K562 (cell line): ENCODE results near the gene PSMG3. TPM values are rescaled to one million over a fixed set of nuclear protein-coding genes. Genes with fewer than 3 reads are reported as not detected.

Source experiments
- CHCHD3 ChIP-seq: fragments of 250-450 bp; sonication (Bioruptor Pico); IDR thresholded peaks from 2 replicates; pipeline ENCODE4 v2.1.2; 2022; ENCODE audit warnings: mild to moderate bottlenecking
- CUX1 ChIP-seq: fragments of 200-800 bp; sonication (Bioruptor generic); IDR thresholded peaks from 2 replicates; pipeline ENCODE4 v1.6.1; 2016; ENCODE audit warnings: missing genetic modification characterization, missing compliant biosample characterization
- GTF2E2 ChIP-seq: fragments of 200-800 bp; sonication (Bioruptor generic); IDR thresholded peaks from 2 replicates; pipeline ENCODE4 v1.6.1; 2016; ENCODE audit warnings: missing genetic modification characterization, missing compliant biosample characterization
- HNRNPK ChIP-seq: fragments of 200-400 bp; formaldehyde crosslinking; IDR thresholded peaks from one replicate; pipeline ENCODE4 v1.6.1; 2018; ENCODE audit warnings: mild to moderate bottlenecking, low read depth, low read length; ENCODE audit not compliant: poor library complexity, severe bottlenecking
- POLR3G ChIP-seq: IDR thresholded peaks from 2 replicates; pipeline ENCODE4 v1.6.1; 2011; ENCODE audit not compliant: insufficient read length, insufficient replicate concordance; ENCODE audit errors: extremely low read depth
- PYGO2 ChIP-seq: fragments of 450-650 bp; IDR thresholded peaks from 2 replicates; pipeline ENCODE4 v1.6.1; 2016; ENCODE audit warnings: mild to moderate bottlenecking, missing genetic modification characterization, moderate library complexity, missing compliant biosample characterization
- SFPQ ChIP-seq: fragments of 200-400 bp; formaldehyde crosslinking; IDR thresholded peaks from 2 replicates; pipeline ENCODE4 v1.6.1; 2017; ENCODE audit warnings: mild to moderate bottlenecking, low read depth, low read length, moderate library complexity
- ZBTB40 ChIP-seq, 2 experiments: fragments of 450-650 bp in 1 of 2; sonication (generic) in 1 of 2; formaldehyde crosslinking in 1 of 2; IDR thresholded peaks; 2 replicates each; pipeline versions ENCODE4 v1.7.1 to v1.9.0; 2016 to 2022; ENCODE audit warnings: inconsistent platforms in 1 of 2, mild to moderate bottlenecking in 1 of 2, missing genetic modification reagents in 1 of 2
- polyA plus RNA-seq, 8 experiments: library from polyadenylated mRNA; depleted of rRNA in 4 of 8; stranded (reverse) in 5 of 8; unstranded in 3 of 8; fragments of >200 nt; fragmentation: Nextera tagmentation in 2 of 8; fragmentation: Illumina TruSeq in 1 of 8; extraction: Ambion mirVana in 2 of 8; extraction: Trizol in 1 of 8; gene quantifications; 2 replicates each; pipeline versions ENCODE4 v1.2.1 to v1.2.3, GENCODE V29; 2011 to 2014; ENCODE audit warnings: inconsistent platforms in 1 of 8, missing spikeins in 1 of 8
- total RNA-seq, 7 experiments: library from RNA; depleted of rRNA in 6 of 7; stranded (reverse); fragments of >200 nt in 6 of 7; fragmentation: Illumina TruSeq in 2 of 7; extraction: Trizol in 2 of 7; gene quantifications; 2 replicates each; pipeline versions ENCODE4 v1.2.1 to v1.2.3, GENCODE V29; 2011 to 2021; ENCODE audit warnings: low replicate concordance in 1 of 7

PSMG3 gene
- total and polyA plus RNA-seq, 9 of the 15 experiments (the other 6 are each of a cell fraction or from before 2014, with no cell fraction given) = 34.8 to 122 (median 80.1) TPM

- TF ChIP-seq ZBTB40 (IDR thresholded peaks at IDR 0.05) = 0 out of 2 replicates have a peak, but pooled peaks have one; percentile 17
- TF ChIP-seq ZBTB40 (CRISPR knock-in tag; IDR thresholded peaks at IDR 0.05) = no peak
- TF ChIP-seq GTF2E2 = no peak
- TF ChIP-seq PYGO2 (tag) = no peak
- TF ChIP-seq CHCHD3 = no peak
- TF ChIP-seq HNRNPK = no peak
- TF ChIP-seq POLR3G = no peak
- no peak for TF ChIP-seq SFPQ
- no peak for TF ChIP-seq CUX1
Observed at GRCh38 chr7:1558181-1558811, 11.5 kb downstream of the PSMG3 start (continued).
